NCI-H1694 (cell line): ENCODE data around the gene ILDR1.
"Not testable (repeated sequence)": the region's sequence is repeated elsewhere in the genome, so short reads cannot be mapped to it uniquely, and the experiment has no call there.

ENCODE experiments used
- DNase-seq: peaks from one replicate; lab custom pipeline; 2025; lab: John Stamatoyannopoulos, UW

ILDR1 gene

DNA sequence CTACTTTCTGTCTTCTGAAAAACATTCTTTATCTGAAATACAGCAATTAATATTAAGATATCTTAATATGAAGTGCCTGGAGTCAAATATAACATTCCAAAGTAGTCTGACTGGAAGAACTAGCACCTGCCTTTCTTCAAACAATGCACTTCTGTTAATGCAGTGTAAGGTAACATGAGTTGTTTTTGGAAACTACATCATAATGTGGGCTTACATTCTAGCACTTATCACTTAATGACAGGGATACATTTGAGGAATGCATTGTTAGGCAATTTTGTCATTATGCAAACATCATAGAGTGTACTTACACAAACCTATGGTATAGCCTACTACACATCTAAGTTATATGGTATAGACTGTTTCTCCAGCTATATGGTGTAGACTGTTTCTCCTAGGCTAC is 78.6 kb downstream of the ILDR1 start:
- DNase-seq = no peak

DNA sequence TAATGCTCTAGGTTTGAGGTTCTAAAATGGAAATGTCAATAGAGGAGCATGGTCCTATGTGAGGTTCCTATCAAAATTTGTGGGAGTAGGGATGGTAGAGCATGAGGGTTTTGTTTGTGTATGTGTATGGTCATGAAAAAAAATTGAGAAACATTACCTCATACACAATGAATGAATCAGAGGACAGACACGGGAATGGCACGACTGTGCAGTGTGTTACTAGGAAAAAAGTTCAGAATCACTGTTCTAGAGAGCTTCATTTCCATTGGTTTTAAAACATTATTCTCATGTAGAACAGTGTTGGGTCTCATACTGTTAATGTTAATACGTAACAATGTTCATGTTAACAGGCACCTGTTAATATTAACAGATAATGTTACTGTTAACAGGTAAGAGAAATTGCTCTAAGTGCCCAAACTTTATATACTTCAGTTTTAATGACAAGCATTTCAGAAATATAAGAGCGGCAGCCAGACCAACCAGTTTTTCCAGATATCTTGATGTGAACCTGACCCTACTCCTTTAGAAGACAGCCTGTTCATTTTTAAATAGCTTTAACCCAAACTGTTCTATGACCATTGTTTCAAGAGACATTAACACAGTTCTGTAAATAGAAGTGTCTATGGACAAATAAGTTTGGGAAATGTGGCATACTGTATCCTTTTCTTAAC is 79.8 kb downstream of the ILDR1 start:
- no peak for DNase-seq

DNA sequence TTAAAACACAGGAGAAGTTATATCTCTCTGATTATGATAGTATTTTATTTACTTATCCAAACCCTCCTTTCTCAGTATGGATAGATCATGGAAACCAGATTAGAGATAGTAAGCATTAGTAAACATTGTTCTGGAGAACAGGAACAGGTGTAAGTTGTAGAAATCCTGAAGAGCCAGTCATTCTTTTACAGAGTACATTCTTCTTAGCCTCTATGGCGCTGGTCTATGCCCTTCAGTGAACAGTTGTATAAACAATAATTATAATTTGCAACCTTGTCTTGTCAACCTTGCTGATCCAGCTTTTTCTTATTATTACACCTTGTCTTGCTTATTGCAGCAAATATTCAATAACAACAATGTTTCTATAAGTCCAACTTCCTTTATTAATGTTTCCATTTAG is 80.5 kb downstream of the ILDR1 start:
- no peak for DNase-seq

DNA sequence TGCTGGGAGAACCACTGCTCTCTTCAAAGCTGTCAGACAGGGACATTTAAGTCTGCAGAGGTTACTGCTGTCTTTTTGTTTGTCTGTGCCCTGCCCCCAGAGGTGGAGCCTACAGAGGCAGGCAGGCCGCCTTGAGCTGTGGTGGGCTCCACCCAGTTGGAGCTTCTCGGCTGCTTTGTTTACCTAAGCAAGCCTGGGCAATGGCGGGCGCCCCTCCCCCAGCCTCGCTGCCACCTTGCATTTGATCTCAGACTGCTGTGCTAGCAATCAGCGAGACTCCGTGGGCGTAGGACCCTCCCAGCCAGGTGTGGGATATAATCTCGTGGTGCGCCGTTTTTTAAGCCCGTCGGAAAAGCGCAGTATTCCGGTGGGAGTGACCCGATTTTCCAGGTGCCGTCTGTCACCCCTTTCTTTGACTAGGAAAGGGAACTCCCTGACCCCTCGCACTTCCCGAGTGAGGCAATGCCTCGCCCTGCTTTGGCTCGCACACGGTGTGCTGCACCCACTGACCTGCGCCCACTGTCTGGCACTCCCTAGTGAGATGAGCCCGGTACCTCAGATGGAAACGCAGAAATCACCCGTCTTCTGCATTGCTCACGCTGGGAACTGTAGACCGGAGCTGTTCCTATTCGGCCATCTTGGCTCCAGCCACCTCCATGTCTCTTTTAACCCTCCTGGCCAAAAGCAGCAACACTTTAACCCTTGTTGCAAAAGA is 83.7 kb downstream of the ILDR1 start:
- DNase-seq = not testable (repeated sequence)
